GM23248 (cell line): ENCODE results near the gene GASK1A. TPM values are rescaled to one million over a fixed set of nuclear protein-coding genes. Genes with fewer than 3 reads are reported as not detected.

Experiments
- DNase-seq: peaks from one replicate; pipeline ENCODE4 v3.0.0-alpha.2; 2015
- H2AFZ ChIP-seq: fragments of 200-600 bp; sonication (generic); 2 replicates; pipeline ENCODE4 v1.6.1; 2016; ENCODE audit warnings: antibody characterized with exemption
- H3F3A ChIP-seq: fragments of 200-600 bp; sonication (generic); 2 replicates; pipeline ENCODE4 v1.6.1; 2016; ENCODE audit warnings: mild to moderate bottlenecking, antibody characterized with exemption, mixed run types; ENCODE audit not compliant: insufficient read depth
- H3K27ac ChIP-seq: fragments of 200-600 bp; sonication (generic); 2 replicates; pipeline ENCODE4 v1.5.1; 2016; ENCODE audit warnings: mild to moderate bottlenecking
- H3K27me3 ChIP-seq: fragments of 200-600 bp; sonication (generic); replicated peaks from 2 replicates; pipeline ENCODE4 v1.6.1; 2016; ENCODE audit warnings: mild to moderate bottlenecking; ENCODE audit not compliant: insufficient read depth
- H3K36me3 ChIP-seq: fragments of 200-600 bp; sonication (generic); 2 replicates; pipeline ENCODE4 v1.6.1; 2016; ENCODE audit warnings: low read depth, mild to moderate bottlenecking
- H3K4me1 ChIP-seq: fragments of 200-600 bp; sonication (generic); 2 replicates; pipeline ENCODE4 v1.6.1; 2016; ENCODE audit warnings: mild to moderate bottlenecking; ENCODE audit not compliant: insufficient read depth
- H3K4me2 ChIP-seq: fragments of 200-600 bp; sonication (generic); one replicate; pipeline ENCODE4 v1.6.1; 2016; ENCODE audit warnings: mild to moderate bottlenecking; ENCODE audit not compliant: unreplicated experiment
- H3K4me3 ChIP-seq: fragments of 200-600 bp; sonication (generic); 2 replicates; pipeline ENCODE4 v1.5.1; 2016; ENCODE audit warnings: mild to moderate bottlenecking
- H3K79me2 ChIP-seq: fragments of 200-600 bp; sonication (generic); 2 replicates; pipeline ENCODE4 v1.6.1; 2016; ENCODE audit warnings: mild to moderate bottlenecking; ENCODE audit not compliant: insufficient read depth
- H3K9ac ChIP-seq: fragments of 200-600 bp; sonication (generic); 2 replicates; pipeline ENCODE4 v1.6.1; 2016; ENCODE audit warnings: mild to moderate bottlenecking
- H3K9me2 ChIP-seq: fragments of 200-600 bp; sonication (generic); 2 replicates; pipeline ENCODE4 v1.6.1; 2016; ENCODE audit warnings: mixed run types, mild to moderate bottlenecking, moderate library complexity; ENCODE audit not compliant: insufficient read depth
- H3K9me3 ChIP-seq: fragments of 200-600 bp; sonication (generic); one replicate; pipeline ENCODE4 v1.6.1; 2017; ENCODE audit warnings: low read depth
- H4K20me1 ChIP-seq: fragments of 200-600 bp; sonication (generic); 2 replicates; pipeline ENCODE4 v1.6.0; 2016; ENCODE audit not compliant: insufficient read depth
- EZH2 ChIP-seq: fragments of 200-600 bp; sonication (generic); IDR thresholded peaks from 2 replicates; pipeline ENCODE4 v1.6.1; 2018; ENCODE audit warnings: antibody characterized with exemption, mild to moderate bottlenecking; ENCODE audit not compliant: insufficient read depth, poor library complexity, severe bottlenecking
- EZH2phosphoT487 ChIP-seq: fragments of 200-600 bp; sonication (generic); IDR thresholded peaks from 2 replicates; pipeline ENCODE4 v1.6.1; 2018; ENCODE audit warnings: antibody characterized with exemption, moderate library complexity, mild to moderate bottlenecking, low read depth; ENCODE audit not compliant: insufficient read depth
- WGBS, 2 experiments: methylation state at CpG; one replicate each; pipeline ENCODE4 v1.1.6; 2015 to 2017; ENCODE audit warnings: low lambda C conversion rate in 2 of 2, low coverage in 1 of 2; ENCODE audit errors: missing lambda C conversion rate in 2 of 2; 5-methylcytosine and 5-hydroxymethylcytosine counted together
- in situ Hi-C: fragments of 300-500 bp; cut with MboI; formaldehyde crosslinking; loops from 2 replicates; pipeline ENCODE4 v1.15.0; 2020
- polyA plus RNA-seq: library from polyadenylated mRNA; unstranded; fragments of >200 nt; fragmentation: Nextera tagmentation; extraction: Ambion mirVana; gene quantifications from 2 replicates; pipeline ENCODE4 v1.2.1, GENCODE V29; 2016
- total RNA-seq: library from RNA; depleted of rRNA; stranded (reverse); fragments of >200 nt; shearing (Covaris generic); gene quantifications from 2 replicates; pipeline ENCODE4 v1.2.3, GENCODE V29; 2014; rRNA removed

The GASK1A gene
- total and polyA plus RNA-seq, 2 experiments from 2014 or later, result 0.08 to 1.8 TPM

GRCh38 chr3:43106293-43106628, 127.2 kb downstream of the GASK1A start:
- H3F3A ChIP-seq, result no peaks in the 10 kb centered on the region
- 31 to 34% methylated on average over 6 of the region's 6 CpGs for WGBS, 2 experiments
- H3K4me1 ChIP-seq, result peaks cover 6% of the 10 kb centered on the region; the same call in 1 of the 2 replicates
- H4K20me1 ChIP-seq, result no peaks in the 10 kb centered on the region
- H3K9me3 ChIP-seq, result no peaks in the 10 kb centered on the region
- no peaks in the 10 kb centered on the region for H3K27me3 ChIP-seq
- H2AFZ ChIP-seq, result peak overlapping the region; percentile 99
- H3K36me3 ChIP-seq, result no peaks in the 10 kb centered on the region
- H3K79me2 ChIP-seq, result no peaks in the 10 kb centered on the region
- H3K27ac ChIP-seq, result no peak overlapping the region
- no peaks in the 10 kb centered on the region for H3K9me2 ChIP-seq
- TF ChIP-seq EZH2 (no peak), EZH2phosphoT487 (no peak)
- peak overlapping the region; percentile 89 for H3K4me3 ChIP-seq
- no peak for DNase-seq
- H3K4me2 ChIP-seq, result peak overlapping the region; percentile 93
- peak overlapping the region; percentile 81; the same call in 1 of the 2 replicates for H3K9ac ChIP-seq
- in situ Hi-C loops, result no loop called here

Other genes with a start within 250 kb of the GASK1A start
- gene CCDC13, start 206.1 kb upstream of the GASK1A start, total RNA-seq, result 0.22 and 1.3 TPM in 2 replicates
- gene CCDC13, start 206.1 kb upstream of the GASK1A start, polyA plus RNA-seq, result 0.41 and 1.1 TPM in 2 replicates
- 154 and 173 TPM in 2 replicates for gene HIGD1A, start 174.8 kb upstream of the GASK1A start, total RNA-seq
- gene HIGD1A, start 174.8 kb upstream of the GASK1A start, polyA plus RNA-seq, result 211 and 217 TPM in 2 replicates
- 0.11 TPM in 1 of 2 replicates, not detected in the other for gene ACKR2, start 169.9 kb upstream of the GASK1A start, total RNA-seq
- 0.23 and 0.32 TPM in 2 replicates for gene ACKR2, start 169.9 kb upstream of the GASK1A start, polyA plus RNA-seq
- gene CYP8B1, start 103.4 kb upstream of the GASK1A start, total RNA-seq, result not detected in 2 replicates
- not detected in 2 replicates for gene CYP8B1, start 103.4 kb upstream of the GASK1A start, polyA plus RNA-seq
- gene ZNF662, start 73.2 kb upstream of the GASK1A start, total RNA-seq, result 1.4 and 1.5 TPM in 2 replicates
- gene ZNF662, start 73.2 kb upstream of the GASK1A start, polyA plus RNA-seq, result 1.6 and 2.3 TPM in 2 replicates
- gene POMGNT2, start 126.8 kb downstream of the GASK1A start, total RNA-seq, result 11.6 and 14.5 TPM in 2 replicates
- 10.6 and 11.6 TPM in 2 replicates for gene POMGNT2, start 126.8 kb downstream of the GASK1A start, polyA plus RNA-seq